Osteocyte (in vitro differentiated cells): ENCODE results near the gene SPI1. TPM values are rescaled to one million over a fixed set of nuclear protein-coding genes. Genes with fewer than 3 reads are reported as not detected.

ENCODE experiments used
- DNase-seq: peaks from one replicate; pipeline ENCODE4 v3.0.0; 2021; ENCODE audit warnings: mixed read lengths; ENCODE audit not compliant: unreplicated experiment; ENCODE audit errors: extremely low spot score
- H3K27ac Mint-ChIP-seq: one replicate; pipeline ENCODE4 v1.8.0; 2021; ENCODE audit warnings: mild to moderate bottlenecking, mixed read lengths; ENCODE audit not compliant: unreplicated experiment
- H3K27me3 Mint-ChIP-seq: one replicate; pipeline ENCODE4 v1.8.0; 2021; ENCODE audit warnings: mixed read lengths; ENCODE audit not compliant: unreplicated experiment
- H3K36me3 Mint-ChIP-seq: one replicate; pipeline ENCODE4 v1.8.0; 2021; ENCODE audit warnings: mixed read lengths; ENCODE audit not compliant: unreplicated experiment
- H3K4me1 Mint-ChIP-seq: one replicate; pipeline ENCODE4 v1.8.0; 2021; ENCODE audit warnings: mixed read lengths; ENCODE audit not compliant: unreplicated experiment
- H3K4me3 Mint-ChIP-seq: one replicate; pipeline ENCODE4 v1.8.0; 2021; ENCODE audit warnings: mild to moderate bottlenecking, moderate library complexity, mixed read lengths; ENCODE audit not compliant: unreplicated experiment
- H3K9me3 Mint-ChIP-seq: one replicate; pipeline ENCODE4 v1.8.0; 2021; ENCODE audit warnings: mixed read lengths; ENCODE audit not compliant: unreplicated experiment
- total RNA-seq: library from RNA; stranded (reverse); gene quantifications from 2 replicates; pipeline ENCODE4 v1.2.1, GENCODE V29; 2021
- TF ChIP-seq, protein P1 (sequence below): fragments of 200-600 bp; sonication (generic); IDR thresholded peaks from 2 replicates; pipeline ENCODE4 v1.5.0; 2021; ENCODE audit warnings: antibody characterized with exemption, mild to moderate bottlenecking, moderate library complexity

SPI1 gene
- total RNA-seq, 1 donor from 2014 or later, result not detected

DNA sequence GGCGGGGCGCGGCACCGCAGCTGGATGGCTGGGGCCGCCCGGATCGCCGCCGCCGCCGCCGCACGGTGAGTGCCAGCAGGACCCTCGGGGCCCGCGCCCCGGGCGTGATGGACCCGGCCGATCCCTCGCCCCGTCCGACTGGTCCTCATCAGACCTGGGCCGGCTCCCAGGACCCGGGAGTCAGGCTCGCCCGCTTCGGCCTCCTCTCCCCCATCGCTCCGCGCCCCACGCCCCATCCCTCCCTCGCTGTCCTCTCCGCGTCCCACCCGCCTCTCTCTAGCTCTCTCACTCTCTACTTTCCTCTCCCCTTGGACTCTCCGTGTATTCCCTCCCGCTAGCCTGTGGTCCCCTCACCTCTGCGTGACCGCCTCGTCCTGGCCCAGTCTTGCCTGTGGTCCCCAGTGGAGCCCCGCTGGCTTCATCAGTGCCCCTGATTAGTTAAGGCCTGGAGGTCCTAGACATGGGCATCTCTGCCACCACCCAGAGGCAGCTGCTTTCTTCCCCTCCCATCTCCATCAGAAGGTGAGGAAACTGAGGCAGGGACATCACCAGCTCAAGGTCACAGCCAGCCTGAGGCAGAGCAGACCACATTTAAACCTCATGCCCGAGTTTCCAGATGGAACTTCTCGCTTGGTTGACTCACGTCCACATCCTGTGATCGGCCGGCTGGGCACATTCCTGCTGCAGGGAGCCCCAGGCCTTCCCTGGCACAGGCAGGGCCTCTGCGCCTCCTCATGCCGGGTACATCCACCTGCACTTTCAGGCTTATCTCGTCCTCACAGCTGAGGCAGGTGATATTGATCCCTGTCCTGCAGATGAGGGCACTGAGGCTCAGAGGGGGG lies 30.5 kb upstream of the SPI1 start:
- Mint-ChIP-seq H3K9me3 (no peaks in the 10 kb centered on the region), H3K4me3 (peak overlapping the region; percentile 98), H3K4me1 (peaks cover 27% of the 10 kb centered on the region), H3K27me3 (no peaks in the 10 kb centered on the region), H3K27ac (peak overlapping the region; percentile 98), H3K36me3 (peaks cover 6% of the 10 kb centered on the region)
- TF ChIP-seq, protein P1, sequence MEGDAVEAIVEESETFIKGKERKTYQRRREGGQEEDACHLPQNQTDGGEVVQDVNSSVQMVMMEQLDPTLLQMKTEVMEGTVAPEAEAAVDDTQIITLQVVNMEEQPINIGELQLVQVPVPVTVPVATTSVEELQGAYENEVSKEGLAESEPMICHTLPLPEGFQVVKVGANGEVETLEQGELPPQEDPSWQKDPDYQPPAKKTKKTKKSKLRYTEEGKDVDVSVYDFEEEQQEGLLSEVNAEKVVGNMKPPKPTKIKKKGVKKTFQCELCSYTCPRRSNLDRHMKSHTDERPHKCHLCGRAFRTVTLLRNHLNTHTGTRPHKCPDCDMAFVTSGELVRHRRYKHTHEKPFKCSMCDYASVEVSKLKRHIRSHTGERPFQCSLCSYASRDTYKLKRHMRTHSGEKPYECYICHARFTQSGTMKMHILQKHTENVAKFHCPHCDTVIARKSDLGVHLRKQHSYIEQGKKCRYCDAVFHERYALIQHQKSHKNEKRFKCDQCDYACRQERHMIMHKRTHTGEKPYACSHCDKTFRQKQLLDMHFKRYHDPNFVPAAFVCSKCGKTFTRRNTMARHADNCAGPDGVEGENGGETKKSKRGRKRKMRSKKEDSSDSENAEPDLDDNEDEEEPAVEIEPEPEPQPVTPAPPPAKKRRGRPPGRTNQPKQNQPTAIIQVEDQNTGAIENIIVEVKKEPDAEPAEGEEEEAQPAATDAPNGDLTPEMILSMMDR, result no peak
- peak; percentile 89 for DNase-seq

DNA sequence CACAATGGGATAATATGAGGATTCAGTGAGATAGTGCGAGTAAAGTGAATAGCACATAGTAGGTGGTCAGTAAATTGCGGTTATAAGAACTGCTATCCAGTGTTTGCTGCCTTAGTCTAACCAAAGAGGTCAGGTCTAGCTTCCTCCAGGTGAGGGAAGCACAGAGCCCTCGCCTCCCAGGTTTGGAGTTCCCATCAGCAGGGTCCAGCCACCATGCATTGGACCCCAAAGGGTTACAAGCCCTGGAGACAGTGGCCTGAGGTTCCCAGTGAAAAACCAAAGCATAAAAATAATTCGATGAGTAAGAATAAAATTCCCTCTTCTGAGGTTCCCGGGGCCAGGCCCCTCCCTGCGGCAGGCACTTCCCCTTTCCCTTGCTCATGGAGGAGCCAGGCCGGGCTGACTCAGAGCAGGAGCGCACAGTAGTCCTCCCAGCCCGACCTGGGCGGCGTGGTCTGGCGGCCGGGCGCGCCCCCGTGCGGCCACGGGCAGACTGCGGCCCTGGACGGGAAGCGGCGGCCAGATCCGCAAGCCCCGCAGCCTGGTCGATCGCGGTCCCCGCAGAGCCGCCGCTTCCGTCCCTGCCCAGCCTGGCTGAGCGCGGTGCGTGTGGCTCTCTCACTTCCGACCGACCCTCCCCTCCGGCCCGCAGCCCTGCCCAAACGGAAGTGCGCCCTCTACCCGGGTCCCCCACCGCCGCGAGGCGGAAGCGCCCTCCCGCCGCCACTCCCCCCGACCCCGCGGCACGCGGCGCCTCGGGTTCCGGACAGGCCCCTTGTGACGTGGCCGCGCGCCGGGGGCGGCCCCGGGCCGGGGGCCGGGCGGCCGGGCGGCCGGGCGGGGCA lies 29.6 kb upstream of the SPI1 start, which contains the start of gene SLC39A13:
Gene SLC39A13 (plus strand): TSS at position 845 of the 845 bp plus-strand sequence. CDS start 1,505 bp downstream, outside the sequence.
- DNase-seq, result peak; percentile 99

DNA sequence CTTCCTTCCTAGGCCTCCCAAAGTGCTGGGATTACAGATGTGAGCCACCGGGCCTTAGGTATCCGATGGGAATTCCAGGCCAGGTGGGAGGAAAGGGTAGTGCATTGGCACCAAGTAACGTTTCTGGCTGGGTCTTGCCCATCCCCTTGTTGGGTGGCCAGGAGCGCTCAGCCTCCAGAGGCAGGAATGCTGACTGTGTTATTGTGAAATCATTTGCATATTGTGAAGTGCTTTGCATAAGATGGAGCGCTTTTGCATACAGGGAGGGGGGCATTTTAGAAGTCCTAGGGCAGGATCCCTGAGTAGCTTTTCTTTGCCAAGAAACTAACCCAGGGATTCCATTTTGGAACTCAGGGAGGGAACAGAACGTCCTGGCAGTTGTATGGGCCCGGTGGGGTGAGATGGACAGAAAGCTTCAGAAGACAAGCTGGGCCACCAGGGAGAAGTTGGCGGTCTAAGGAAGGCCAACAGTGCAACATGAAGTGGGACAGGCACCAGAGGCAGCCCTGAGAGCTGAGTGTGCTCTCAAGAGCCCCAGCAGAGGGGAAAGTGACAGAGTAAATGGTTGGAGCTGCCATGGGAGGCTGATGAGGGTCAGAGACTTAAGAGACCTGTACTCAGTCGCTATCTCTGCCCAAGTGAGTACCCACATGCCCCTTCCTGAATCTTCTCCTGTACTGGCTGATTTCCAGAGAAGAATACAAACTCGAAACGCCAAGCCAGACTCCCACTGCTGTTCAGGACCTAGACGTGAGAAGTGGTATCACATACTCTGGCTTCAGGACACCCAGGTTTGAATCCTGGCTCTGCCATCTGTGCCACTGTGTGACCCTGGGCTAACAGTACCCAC lies 28.8 kb upstream of the SPI1 start:
- H3K36me3 Mint-ChIP-seq, result no peaks in the 10 kb centered on the region
- TF ChIP-seq, protein P1, result no peak

More for the DNA sequence above, 29.6 kb upstream of the SPI1 start, which contains the start of gene SLC39A13:
- H3K36me3 Mint-ChIP-seq, result no peaks in the 10 kb centered on the region
- H3K27me3 Mint-ChIP-seq, result no peaks in the 10 kb centered on the region
- TF ChIP-seq, protein P1, result peak; percentile 92
- no peaks in the 10 kb centered on the region for H3K9me3 Mint-ChIP-seq
- peak within 1 kb of the TSS; percentile 98 for H3K27ac Mint-ChIP-seq
- peaks cover 20% of the 10 kb centered on the region for H3K4me1 Mint-ChIP-seq
- H3K4me3 Mint-ChIP-seq, result peak within 1 kb of the TSS; percentile 98

DNA sequence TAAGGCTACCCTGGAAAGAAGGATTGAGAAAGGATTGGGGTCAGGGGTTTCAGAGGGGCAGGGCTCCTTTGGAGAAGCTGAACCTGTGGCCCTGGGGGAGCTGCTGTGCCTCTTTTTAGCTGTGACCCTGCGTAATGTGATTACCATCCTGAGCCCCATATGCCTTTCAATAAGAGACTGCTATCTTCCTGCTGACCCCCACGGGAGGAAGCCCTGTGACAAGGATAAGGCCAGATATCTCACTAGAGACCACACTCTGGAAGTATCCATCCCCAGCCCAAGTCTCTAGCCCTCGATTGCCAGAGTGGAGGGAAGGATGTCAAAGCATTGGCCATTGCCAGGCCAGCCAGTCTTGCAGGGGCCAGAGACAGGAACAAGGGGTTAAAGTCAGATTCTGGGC lies 25.2 kb upstream of the SPI1 start:
- H3K27me3 Mint-ChIP-seq, result no peaks in the 10 kb centered on the region
- no peak for DNase-seq
- TF ChIP-seq, protein P1, result no peak
- peaks cover 19% of the 10 kb centered on the region for H3K4me1 Mint-ChIP-seq
- no peak overlapping the region for H3K4me3 Mint-ChIP-seq
- H3K27ac Mint-ChIP-seq, result no peak overlapping the region
- no peaks in the 10 kb centered on the region for H3K36me3 Mint-ChIP-seq
- no peaks in the 10 kb centered on the region for H3K9me3 Mint-ChIP-seq

More for the DNA sequence above, 28.8 kb upstream of the SPI1 start:
- Mint-ChIP-seq H3K4me1 (peaks cover 20% of the 10 kb centered on the region), H3K4me3 (peak overlapping the region; percentile 84), H3K9me3 (no peaks in the 10 kb centered on the region), H3K27me3 (no peaks in the 10 kb centered on the region), H3K27ac (peak overlapping the region; percentile 96)
- DNase-seq, result no peak
